Measurements from ENCODE around the gene NUDT14.

Gene NUDT14

DNA sequence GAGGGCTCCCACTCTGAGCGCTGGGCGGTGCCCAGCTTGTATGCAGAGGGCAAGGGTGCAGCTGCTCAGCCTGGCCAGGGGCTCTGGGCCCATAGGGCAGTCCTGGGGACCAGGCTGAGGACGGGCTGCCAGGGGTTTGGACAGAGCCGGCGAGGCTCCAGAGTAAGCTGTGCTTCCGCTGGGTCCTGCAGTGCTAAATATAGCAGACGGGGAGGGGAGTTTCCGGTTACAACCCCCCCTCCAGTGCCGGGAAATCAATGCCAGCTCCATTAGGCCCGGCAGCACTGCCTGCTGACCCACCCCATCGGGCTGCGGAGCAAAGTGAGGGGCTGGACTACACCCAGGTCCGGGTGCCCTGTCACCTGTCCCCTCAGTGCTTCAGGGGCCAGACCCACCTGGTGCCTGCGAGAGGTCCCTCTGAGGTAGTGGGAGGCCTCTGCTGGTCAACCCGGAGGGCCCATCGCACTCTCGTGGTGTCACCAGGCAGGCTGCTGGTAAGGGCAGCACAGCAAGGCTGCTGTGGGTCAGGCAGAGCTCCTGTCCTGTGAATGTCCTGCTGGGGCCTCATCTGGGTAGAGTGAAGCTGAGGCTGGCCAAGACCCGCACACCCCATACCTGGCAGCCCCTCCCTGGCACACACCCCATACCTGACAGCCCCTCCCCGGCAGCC, 10.0 kb downstream of the NUDT14 start:
- ChIA-PET POLR2A (interaction anchor here (0.6 to 0.9 kb wide), 2 partner anchors 12 to 130 kb away, joined by 3 read pairs; partner anchors contain the start of gene BRF1), CTCF (interaction anchor here (1.1 to 18.8 kb wide), 3 partner anchors 9 to 81 kb away, joined by 4 to 248 read pairs (median 15); no protein-coding TSS in a partner anchor)
- H3K4me3 ChIP-seq (ENCODE audit: control insufficient read depth in 1 of 7, extremely low read depth in 1 of 7, insufficient read depth in 4 of 7, low read depth in 2 of 7, low read length in 6 of 7) = peak overlapping the region in 3 of 7 experiments; percentile 6 to 38 (median 19)
- no peak overlapping the region for H3K27ac ChIP-seq (ENCODE audit: insufficient read depth in 1 of 2, low read depth in 1 of 2, low read length in 2 of 2, poor library complexity in 1 of 2, severe bottlenecking in 2 of 2)
- peaks cover 0 to 53% (median 31%) of the 10 kb centered on the region in 5 experiments for H3K27me3 ChIP-seq (replicated peaks in 2 of 5; ENCODE audit: control insufficient read depth in 4 of 5, insufficient read depth in 5 of 5, low read length in 4 of 5)
- H3K9me3 ChIP-seq (ENCODE audit: control extremely low read depth in 1 of 5, control insufficient read depth in 4 of 5, insufficient read depth in 2 of 5, low read depth in 1 of 5, low read length in 4 of 5) = no peaks in the 10 kb centered on the region
- H3K4me1 ChIP-seq (ENCODE audit: control extremely low read depth in 1 of 4, control insufficient read depth in 4 of 4, insufficient read depth in 4 of 4, low read length in 3 of 4) = peaks cover 0 to 62% (median 54%) of the 10 kb centered on the region in 4 experiments
- 20% methylated on average over 15 of the region's 19 CpGs for WGBS (ENCODE audit: insufficient coverage)
- H3K36me3 ChIP-seq (ENCODE audit: control insufficient read depth in 4 of 4, insufficient read depth in 4 of 4, low read length in 3 of 4) = no peaks in the 10 kb centered on the region
- no peak for DNase-seq

DNA sequence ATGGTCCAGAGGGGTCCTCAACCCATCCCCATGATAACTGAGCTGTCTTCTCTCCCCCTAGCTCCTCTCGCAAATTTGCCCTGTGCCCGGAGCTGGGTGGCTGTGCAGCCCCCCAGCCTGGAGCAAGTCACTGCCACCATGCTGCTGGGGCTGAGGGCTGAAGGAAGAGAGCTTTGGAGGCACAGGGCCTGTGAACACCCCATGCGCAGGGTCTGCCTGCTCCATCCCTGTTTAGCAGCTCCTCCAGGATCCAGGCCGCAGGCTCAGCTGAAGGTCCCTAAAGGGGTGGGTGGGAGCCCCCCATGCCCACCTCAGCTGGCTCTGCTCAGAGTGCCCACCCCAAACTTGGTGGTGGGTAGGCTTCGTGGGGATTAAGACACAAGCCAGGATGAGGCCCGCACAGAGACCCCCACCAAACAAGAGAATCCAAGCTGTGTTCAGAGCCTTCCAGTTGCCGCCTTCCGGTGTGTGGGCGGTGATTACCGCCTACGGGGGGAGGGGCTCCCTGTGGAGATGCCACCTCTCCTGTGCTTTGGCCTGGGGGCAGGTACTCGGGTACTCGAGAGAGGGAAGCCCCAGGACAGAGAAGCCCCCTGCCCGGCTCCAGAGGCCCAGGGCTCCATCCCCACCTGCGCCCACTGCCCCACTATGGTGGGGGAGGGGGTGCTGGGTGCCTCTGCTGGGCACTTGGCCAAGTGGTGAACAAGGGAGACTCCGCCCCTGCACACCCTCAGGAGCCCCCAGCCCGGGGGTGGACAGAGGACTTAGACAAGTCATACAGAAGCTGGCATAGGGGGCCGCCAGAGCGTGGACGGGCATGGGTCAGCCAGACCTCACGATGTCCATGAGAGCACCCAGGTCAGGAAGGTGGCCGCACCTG, 11.1 kb downstream of the NUDT14 start:
- Histone ChIP-seq H3K4me3 (ENCODE audit: control insufficient read depth in 1 of 7, extremely low read depth in 1 of 7, insufficient read depth in 4 of 7, low read depth in 2 of 7, low read length in 6 of 7) (no peak overlapping the region), H3K9me3 (ENCODE audit: control extremely low read depth in 1 of 5, control insufficient read depth in 4 of 5, insufficient read depth in 2 of 5, low read depth in 1 of 5, low read length in 4 of 5) (no peaks in the 10 kb centered on the region), H3K4me1 (ENCODE audit: control extremely low read depth in 1 of 4, control insufficient read depth in 4 of 4, insufficient read depth in 4 of 4, low read length in 3 of 4) (peaks cover 0 to 53% (median 46%) of the 10 kb centered on the region in 4 experiments), H3K27ac (ENCODE audit: insufficient read depth in 1 of 2, low read depth in 1 of 2, low read length in 2 of 2, poor library complexity in 1 of 2, severe bottlenecking in 2 of 2) (no peak overlapping the region), H3K36me3 (ENCODE audit: control insufficient read depth in 4 of 4, insufficient read depth in 4 of 4, low read length in 3 of 4) (no peaks in the 10 kb centered on the region), H3K27me3 (replicated peaks in 2 of 5; ENCODE audit: control insufficient read depth in 4 of 5, insufficient read depth in 5 of 5, low read length in 4 of 5) (peaks cover 0 to 56% (median 30%) of the 10 kb centered on the region in 5 experiments)
- WGBS (ENCODE audit: insufficient coverage) = 74% methylated on average over 18 of the region's 22 CpGs
- ChIA-PET CTCF (interaction anchor here (0.9 to 18.8 kb wide), 8 partner anchors 10 to 121 kb away, joined by 3 to 248 read pairs (median 6); partner anchors contain the start of gene NUDT14), POLR2A (interaction anchor here (0.6 to 0.9 kb wide), 3 partner anchors 119 to 131 kb away, joined by 3 to 5 read pairs (median 3); partner anchors contain the start of gene BRF1)
- no peak for DNase-seq

DNA sequence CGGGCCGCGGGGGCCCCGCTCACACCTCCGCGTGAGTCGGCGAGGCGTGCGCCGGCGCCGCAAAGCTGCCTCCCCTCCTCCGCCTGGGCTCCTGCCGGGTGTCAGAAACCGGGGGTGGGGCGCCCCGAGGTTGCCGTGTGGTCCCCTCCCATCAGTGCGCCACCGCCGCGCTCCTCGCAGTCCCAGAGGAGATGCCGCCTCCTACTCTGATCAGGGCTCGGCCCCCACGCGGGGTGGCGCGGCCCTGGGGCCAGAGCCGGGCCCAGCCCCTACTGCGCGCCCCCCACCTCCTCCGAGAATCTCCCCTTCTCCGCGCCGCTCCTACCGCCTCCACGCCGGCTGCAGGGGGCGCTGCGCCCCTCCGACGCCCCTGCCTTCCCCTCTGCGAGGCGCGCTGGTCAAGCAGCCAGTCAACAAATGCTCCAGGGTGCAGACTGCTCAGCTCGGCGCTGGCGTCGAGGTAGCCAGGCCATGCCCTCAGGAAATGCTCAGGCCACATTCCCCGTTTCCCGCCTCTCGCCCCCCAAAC, 12.1 kb downstream of the NUDT14 start:
- Histone ChIP-seq H3K27me3 (replicated peaks in 2 of 5; ENCODE audit: control insufficient read depth in 4 of 5, insufficient read depth in 5 of 5, low read length in 4 of 5) (peaks cover 0 to 56% (median 31%) of the 10 kb centered on the region in 5 experiments), H3K4me3 (ENCODE audit: control insufficient read depth in 1 of 7, extremely low read depth in 1 of 7, insufficient read depth in 4 of 7, low read depth in 2 of 7, low read length in 6 of 7) (peak overlapping the region in 3 of 7 experiments; percentile 15 to 52 (median 50)), H3K36me3 (ENCODE audit: control insufficient read depth in 4 of 4, insufficient read depth in 4 of 4, low read length in 3 of 4) (no peaks in the 10 kb centered on the region), H3K4me1 (ENCODE audit: control extremely low read depth in 1 of 4, control insufficient read depth in 4 of 4, insufficient read depth in 4 of 4, low read length in 3 of 4) (peaks cover 0 to 44% (median 36%) of the 10 kb centered on the region in 4 experiments), H3K9me3 (ENCODE audit: control extremely low read depth in 1 of 5, control insufficient read depth in 4 of 5, insufficient read depth in 2 of 5, low read depth in 1 of 5, low read length in 4 of 5) (no peaks in the 10 kb centered on the region), H3K27ac (ENCODE audit: insufficient read depth in 1 of 2, low read depth in 1 of 2, low read length in 2 of 2, poor library complexity in 1 of 2, severe bottlenecking in 2 of 2) (no peak overlapping the region)
- 0% methylated on average over 45 of the region's 54 CpGs for WGBS (ENCODE audit: insufficient coverage)
- ChIA-PET CTCF (interaction anchor here (0.9 to 18.8 kb wide), 7 partner anchors 11 to 122 kb away, joined by 3 to 248 read pairs (median 6); partner anchors contain the start of gene NUDT14), POLR2A (interaction anchor here (0.7 kb wide), 1 partner anchor 132 kb away, joined by 5 read pairs; no protein-coding TSS in a partner anchor)
- DNase-seq = peak; percentile 27 to 46 (median 36)

DNA sequence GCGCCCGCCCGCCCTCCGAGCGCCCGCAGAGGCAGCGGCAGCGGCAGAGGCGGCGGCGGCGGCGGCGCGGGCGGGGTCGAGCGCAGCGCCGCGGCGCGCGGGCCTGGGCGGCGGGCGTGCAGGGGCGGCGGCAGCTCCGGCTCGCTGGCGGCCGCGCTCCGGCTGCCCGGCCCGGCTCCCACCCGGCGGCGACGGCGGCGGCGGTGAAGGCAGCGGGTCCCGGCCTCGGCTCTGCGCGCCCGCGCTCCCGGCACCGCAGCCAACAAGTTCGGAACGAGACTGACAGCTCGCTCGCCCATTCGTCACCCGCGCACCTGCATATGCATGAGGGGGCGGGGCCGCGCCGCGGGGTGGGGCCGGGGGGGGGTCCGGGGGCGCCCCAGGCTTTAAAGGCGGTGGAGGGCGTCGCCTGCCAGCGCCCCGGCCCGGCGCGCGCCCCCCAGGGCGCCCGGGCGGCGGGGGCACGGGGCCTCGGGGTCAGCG, 12.6 kb downstream of the NUDT14 start, which contains the start of gene JAG2:
Gene JAG2, minus strand, starts transcription at position 281 of the 483 bp plus-strand sequence. CDS start 356 bp downstream, outside the sequence.
- ChIA-PET POLR2A (no interaction called here), CTCF (interaction anchor here (1.3 to 18.8 kb wide), 5 partner anchors 11 to 122 kb away, joined by 4 to 248 read pairs (median 6); no protein-coding TSS in a partner anchor)
- Histone ChIP-seq H3K36me3 (ENCODE audit: control insufficient read depth in 4 of 4, insufficient read depth in 4 of 4, low read length in 3 of 4) (no peaks in the 10 kb centered on the region), H3K27ac (ENCODE audit: insufficient read depth in 1 of 2, low read depth in 1 of 2, low read length in 2 of 2, poor library complexity in 1 of 2, severe bottlenecking in 2 of 2) (no peak within 1 kb of the TSS), H3K4me1 (ENCODE audit: control extremely low read depth in 1 of 4, control insufficient read depth in 4 of 4, insufficient read depth in 4 of 4, low read length in 3 of 4) (peaks cover 0 to 39% (median 31%) of the 10 kb centered on the region in 4 experiments), H3K9me3 (ENCODE audit: control extremely low read depth in 1 of 5, control insufficient read depth in 4 of 5, insufficient read depth in 2 of 5, low read depth in 1 of 5, low read length in 4 of 5) (no peaks in the 10 kb centered on the region), H3K27me3 (replicated peaks in 2 of 5; ENCODE audit: control insufficient read depth in 4 of 5, insufficient read depth in 5 of 5, low read length in 4 of 5) (peaks cover 0 to 56% (median 30%) of the 10 kb centered on the region in 5 experiments), H3K4me3 (ENCODE audit: control insufficient read depth in 1 of 7, extremely low read depth in 1 of 7, insufficient read depth in 4 of 7, low read depth in 2 of 7, low read length in 6 of 7) (peak within 1 kb of the TSS in 6 of 7 experiments; percentile 15 to 57 (median 32))
- WGBS (ENCODE audit: insufficient coverage) = 0% methylated on average over 38 of the region's 84 CpGs
- peak in 2 of 3 donors; percentile 39 to 43 for DNase-seq

DNA sequence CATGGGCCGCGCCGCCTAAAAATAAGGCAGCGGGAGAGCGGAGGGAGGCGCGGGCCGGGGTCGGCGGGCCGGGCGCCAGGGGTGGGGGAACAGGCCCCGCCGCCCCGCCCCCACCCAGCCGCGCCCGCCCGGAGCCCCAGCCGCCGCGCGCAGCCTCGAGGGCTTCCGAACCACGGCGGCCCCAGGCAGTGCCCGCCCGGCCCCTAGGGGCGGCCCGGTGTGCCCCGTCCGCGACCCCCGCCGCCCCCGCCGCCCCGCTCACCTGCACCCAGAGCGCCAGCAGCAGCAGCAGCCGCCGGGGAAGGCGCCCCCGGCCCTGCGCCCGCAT, 13.1 kb downstream of the NUDT14 start:
- WGBS (ENCODE audit: insufficient coverage) = 0% methylated on average over 25 of the region's 46 CpGs
- ChIA-PET CTCF (interaction anchor here (1.6 to 18.8 kb wide), 2 partner anchors 32 to 77 kb away, joined by 4 to 248 read pairs; no protein-coding TSS in a partner anchor), POLR2A (interaction anchor here (1.7 kb wide), 1 partner anchor 12 kb away, joined by 3 read pairs; no protein-coding TSS in a partner anchor)
- H3K9me3 ChIP-seq (ENCODE audit: control extremely low read depth in 1 of 5, control insufficient read depth in 4 of 5, insufficient read depth in 2 of 5, low read depth in 1 of 5, low read length in 4 of 5) = no peaks in the 10 kb centered on the region
- DNase-seq = no peak
- no peak overlapping the region for H3K27ac ChIP-seq (ENCODE audit: insufficient read depth in 1 of 2, low read depth in 1 of 2, low read length in 2 of 2, poor library complexity in 1 of 2, severe bottlenecking in 2 of 2)
- peaks cover 0 to 56% (median 27%) of the 10 kb centered on the region in 5 experiments for H3K27me3 ChIP-seq (replicated peaks in 2 of 5; ENCODE audit: control insufficient read depth in 4 of 5, insufficient read depth in 5 of 5, low read length in 4 of 5)
- H3K36me3 ChIP-seq (ENCODE audit: control insufficient read depth in 4 of 4, insufficient read depth in 4 of 4, low read length in 3 of 4) = no peaks in the 10 kb centered on the region
- peaks cover 0 to 37% (median 31%) of the 10 kb centered on the region in 4 experiments for H3K4me1 ChIP-seq (ENCODE audit: control extremely low read depth in 1 of 4, control insufficient read depth in 4 of 4, insufficient read depth in 4 of 4, low read length in 3 of 4)
- peak overlapping the region in 4 of 7 experiments; percentile 30 to 57 (median 36) for H3K4me3 ChIP-seq (ENCODE audit: control insufficient read depth in 1 of 7, extremely low read depth in 1 of 7, insufficient read depth in 4 of 7, low read depth in 2 of 7, low read length in 6 of 7)
